Measurements from ENCODE around the gene CIAO3.
A peak's percentile ranks its signal among the peaks of the same experiment; 100 is the strongest.
"Not testable (repeated sequence)": the region's sequence is repeated elsewhere in the genome, so short reads cannot be mapped to it uniquely, and the experiment has no call there.

CIAO3 gene

GRCh38 chr16:708019-708418, 32.8 kb downstream of the CIAO3 start:
- DNase-seq, result no peak

DNA sequence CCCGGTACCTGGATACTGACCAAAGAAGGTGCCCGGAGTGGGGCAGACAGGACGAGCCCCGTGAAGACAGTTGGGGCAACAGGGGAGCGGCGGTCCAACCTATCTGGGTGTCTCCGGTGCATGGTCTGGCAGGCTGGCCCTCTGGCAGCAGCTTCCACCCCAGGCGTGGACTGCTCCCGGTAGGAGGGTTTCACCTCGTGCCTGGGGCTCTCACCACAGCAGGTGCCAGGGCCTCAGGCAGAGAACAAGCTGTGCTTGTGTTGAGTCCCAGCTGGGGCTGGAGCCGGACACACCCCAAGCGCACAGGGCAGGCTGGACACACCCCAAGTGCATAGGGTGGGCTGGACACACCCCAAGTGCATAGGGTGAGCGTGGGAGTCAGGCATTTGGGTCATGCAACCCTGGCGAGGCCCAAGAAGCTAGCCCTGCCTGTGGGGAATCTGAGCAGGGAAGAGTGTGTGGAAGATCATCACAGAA, 33.7 kb downstream of the CIAO3 start:
- DNase-seq, result no peak

- no peak for DNase-seq
These were observed 34.4 kb downstream of the CIAO3 start for GRCh38 chr16:706189-707061.

GRCh38 chr16:705431-706188, 35.2 kb downstream of the CIAO3 start, which contains the start of gene FBXL16:
Gene FBXL16, minus strand, starts transcription at chr16:705801. Its CDS starts 8,396 bp downstream, at chr16:697405.
- DNase-seq, result no peak

DNA sequence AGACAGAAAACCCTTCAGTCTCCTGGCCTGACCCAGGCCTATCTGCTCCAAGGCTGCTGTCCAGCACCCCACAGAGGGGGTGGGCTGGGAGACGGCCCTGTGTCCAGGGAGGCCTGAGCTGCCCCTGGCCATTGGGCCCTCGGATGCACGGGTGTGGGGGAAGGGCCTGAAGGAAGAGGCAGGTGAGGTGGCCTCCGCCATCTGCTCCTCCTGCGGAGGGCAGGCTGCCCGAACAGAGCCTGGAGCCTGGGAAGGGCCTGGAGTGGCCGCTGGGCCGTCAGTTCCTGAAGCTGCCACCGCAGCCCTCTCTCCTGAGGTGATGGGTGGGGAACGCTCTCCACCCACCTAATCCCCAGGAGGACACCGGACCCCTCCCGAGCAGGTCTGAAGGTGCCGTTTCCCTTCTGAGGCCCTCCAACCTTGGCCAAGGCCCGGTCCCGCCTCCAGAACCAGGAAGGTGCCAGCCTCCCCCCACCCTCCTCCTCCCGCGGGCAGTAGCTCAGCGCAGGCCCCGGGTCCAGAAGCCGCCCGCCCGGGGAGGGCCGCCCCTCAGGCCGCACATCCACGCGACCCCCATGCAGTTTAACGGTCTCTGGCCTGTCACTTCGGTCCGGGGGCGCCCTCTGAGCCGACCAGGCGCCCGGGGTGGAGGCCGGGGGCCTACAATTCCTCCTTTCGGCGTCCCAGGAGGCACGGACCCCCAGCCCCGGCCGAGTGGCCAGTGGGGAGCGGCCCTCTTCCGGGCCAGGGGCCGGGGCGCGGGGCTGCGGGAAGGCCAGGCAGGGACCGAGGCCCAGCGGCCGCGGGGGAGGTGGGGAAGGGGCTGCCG, 36.0 kb downstream of the CIAO3 start:
- DNase-seq, result no peak

GRCh38 chr16:704047-704446, 36.8 kb downstream of the CIAO3 start:
- DNase-seq, result no peak

- no peak for DNase-seq
These were observed 37.4 kb downstream of the CIAO3 start for GRCh38 chr16:703406-703805.

GRCh38 chr16:702341-702740, 38.5 kb downstream of the CIAO3 start:
- DNase-seq, result no peak

DNA sequence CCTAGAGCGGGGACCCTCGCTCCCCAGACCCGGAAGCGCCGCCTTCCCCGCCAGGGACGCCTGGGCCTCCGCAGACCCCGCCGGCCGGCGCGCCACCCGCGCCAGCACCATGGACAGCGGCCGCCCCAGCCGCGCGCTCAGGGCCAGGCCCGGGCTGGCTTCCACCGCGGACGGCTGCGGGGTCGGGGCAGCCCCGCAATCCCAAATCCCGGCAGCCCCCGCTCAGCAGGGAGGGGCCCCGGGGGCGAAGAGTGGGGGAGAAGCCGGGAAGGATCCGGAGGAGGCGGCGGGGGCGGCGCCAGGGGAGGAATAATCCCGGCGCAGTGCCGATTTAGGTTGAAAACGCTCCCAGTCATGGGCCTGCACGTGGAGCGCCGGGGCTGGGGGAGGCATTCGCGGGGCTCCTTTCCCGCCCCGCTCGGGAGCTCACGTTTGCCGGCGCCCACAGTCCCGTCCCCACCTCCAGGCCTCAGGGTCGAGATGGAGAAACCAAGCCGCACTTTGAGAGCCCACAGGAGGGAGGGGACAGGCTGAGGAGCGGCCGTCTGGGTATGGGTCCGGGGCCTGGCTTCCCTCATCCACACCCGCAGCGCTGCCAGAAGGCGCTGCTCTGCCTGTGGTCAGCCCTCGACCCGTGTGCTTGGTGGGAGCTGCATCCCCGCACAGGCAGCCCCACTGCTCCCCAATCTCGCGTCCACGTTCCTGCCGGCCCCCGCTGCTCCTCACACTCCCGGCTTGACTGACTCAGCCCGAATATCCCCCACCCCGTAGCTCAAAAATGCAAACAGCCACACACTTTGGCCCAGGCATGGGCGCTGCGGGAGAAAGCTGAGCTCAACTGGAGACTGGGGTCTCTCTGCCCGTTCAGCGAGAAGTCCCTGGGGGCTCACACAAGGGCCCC, 39.9 kb downstream of the CIAO3 start:
- DNase-seq, result no peak

DNA sequence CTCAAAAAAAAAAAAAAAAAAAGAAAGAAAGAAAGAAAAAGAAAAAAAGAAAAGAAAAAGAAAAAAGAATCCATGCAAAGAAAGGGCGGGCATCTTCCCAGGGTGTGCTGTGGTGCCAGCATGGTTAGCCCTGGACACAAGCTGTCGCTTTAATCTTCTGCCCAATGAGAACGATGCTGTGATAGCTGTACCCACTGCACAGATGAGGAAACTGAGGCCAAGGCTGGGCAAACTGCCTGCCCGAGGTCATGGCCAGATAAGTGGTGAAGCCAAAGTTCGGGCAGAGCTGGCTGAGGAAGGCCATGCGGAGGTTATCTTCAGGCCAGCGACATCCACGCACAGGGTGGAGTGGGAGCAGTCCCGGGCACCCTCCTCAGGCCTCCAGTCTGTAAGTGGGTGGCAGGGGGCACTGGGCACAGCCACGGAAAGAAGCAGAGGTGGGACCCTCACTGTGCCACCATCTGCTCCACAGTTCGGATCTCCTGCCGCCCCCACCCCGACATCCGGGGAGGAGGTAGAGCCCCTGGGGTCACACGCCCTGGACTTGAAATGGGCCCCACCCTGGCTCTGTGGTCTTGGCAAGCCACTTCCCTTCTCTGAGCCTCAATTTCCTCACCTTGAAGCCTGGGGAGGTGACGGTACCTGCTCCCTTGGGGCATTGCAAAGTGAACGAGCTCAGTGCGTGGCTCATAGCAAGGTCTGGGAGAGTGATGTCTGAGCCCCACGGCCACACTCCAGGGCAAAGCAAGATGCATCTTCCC, 41.7 kb downstream of the CIAO3 start:
- no peak for DNase-seq

GRCh38 chr16:695355-696089, 45.3 kb downstream of the CIAO3 start:
- peak; percentile 78 for DNase-seq

DNA sequence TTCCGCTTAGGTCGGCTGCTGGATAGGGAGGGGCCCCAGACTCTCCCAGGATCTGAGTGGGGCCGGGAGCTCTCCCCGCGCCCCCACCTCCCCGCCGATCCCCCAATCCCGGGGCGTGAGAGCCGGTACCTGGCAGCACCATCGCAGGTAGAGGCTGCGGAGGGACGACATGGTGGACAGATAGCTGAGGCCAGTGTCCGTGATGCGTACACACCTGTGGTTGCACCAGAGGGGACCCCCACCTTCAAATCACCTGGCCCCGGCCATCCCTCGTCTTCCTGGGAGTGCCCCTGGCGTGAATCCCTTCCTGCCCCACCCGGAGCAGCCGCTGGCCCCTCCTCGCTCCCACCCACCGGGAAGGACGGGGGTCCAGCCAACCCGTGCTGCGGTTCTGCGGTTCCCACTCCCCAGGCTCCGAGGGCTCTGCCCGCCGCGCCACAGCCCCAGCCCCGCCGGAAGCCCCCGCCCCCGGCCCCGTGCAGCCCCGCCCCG, 45.9 kb downstream of the CIAO3 start:
- DNase-seq, result no peak

DNA sequence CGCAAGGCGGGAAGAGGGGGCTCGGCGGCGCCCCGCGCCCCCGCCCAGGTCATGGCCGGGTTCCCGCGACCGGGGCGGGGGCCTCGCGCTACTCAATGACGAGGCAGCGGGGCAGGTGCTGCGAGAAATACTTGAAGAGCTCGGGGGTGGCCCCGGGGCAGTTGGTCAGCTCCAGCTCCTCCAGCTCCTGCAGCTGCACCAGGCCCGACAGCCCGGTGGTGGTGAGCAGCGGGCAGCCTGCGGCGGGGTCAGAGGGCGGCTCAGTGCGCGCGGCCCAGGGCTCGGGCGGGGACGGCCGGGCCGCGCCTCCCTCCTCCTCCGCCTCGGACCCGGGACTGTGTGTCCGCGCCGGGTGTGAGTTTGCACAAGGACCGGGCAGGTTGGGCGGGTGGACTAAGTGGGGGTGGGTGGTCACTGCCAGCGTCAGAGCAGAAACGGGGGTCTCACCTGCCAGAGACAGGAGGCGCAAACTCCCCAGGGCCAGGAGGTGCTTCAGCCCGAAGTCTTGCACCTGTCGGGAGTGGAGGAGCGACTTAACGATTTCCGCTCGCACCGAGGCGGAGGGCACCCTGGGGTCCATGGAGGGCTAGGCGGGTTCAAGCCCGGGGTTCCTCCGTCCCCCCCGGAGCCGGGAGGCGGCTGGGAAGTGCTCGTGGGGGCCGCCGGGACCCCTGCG, 46.5 kb downstream of the CIAO3 start:
- no peak for DNase-seq

DNA sequence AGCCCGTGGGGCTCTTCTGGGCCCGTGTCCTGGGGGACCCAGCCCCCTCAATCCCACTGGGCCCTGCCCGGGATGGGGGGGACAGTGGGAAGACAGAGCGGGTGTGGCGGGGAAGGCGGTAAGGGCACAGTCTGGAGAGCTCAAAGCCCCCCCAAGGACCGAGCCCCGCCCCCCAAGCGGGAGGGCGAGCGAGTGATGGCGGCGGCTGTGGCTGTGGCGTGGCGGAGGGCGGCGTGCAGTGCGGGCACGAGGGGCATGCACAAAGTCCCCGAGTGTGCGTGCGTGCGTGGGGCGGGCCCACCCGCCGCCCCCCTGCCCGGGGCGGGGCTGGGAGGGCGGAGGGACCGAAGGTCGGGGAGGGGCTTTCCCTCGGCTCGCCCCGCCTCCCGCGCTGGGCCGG, 47.0 kb downstream of the CIAO3 start:
- DNase-seq, result no peak

GRCh38 chr16:693364-693763, 47.4 kb downstream of the CIAO3 start:
- DNase-seq, result no peak

DNA sequence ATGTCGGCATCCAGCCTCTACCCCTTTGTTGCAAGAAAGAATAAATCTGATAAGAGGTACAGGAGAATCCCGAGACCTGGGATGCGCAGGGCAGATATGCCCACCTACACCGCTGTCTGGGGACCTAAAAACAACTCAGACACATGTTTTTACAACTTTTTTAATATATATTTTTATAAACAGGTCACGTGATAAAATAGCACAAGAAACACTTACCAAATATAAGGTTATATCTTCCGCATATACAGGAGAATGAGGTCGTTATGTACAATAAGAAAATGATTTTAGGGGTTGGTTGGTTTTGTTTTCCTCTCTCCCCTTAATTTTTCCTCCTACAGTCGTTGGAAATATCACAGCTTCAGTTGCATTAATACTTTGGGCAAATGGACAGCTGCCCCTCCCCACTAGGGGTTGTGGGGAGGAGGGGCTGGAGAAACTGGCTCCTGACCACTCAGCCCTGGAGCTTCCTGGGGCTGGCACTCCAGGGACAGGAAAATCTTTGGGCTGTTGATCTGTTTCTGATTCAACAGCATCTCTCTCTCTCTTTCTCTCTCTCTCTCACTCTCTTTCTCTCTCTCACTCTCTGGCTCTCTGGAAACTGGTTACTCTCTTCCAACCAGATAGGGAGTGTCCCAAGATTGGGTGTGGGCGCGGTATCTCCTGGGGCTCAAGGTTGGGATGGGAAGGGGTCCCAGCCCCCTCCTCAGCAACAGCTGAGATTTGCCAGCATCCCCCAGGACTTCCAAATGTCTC, 48.3 kb downstream of the CIAO3 start:
- no peak for DNase-seq

DNA sequence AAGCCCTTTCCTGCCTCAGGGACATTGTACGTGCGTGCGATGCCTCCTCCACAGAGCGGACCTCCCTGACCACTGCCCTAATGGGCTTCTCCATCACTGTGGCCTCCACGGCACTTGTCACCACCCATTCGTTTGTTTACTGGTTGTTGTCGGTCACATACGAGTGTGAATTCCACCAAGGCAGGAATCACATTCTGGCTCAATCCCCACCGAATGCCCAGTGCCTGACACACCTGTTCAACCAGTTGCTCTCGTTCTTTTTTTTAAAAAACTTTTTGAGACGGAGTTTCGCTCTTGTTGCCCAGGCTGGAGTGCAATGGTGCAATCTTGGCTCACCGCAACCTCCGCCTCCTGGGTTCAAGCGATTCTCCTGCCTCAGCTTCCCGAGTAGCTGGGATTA, 49.6 kb downstream of the CIAO3 start:
- not testable (repeated sequence) for DNase-seq

GRCh38 chr16:689175-689897, 51.5 kb downstream of the CIAO3 start:
- no peak for DNase-seq
